Liver (tissue), 3 donors: Measurements from ENCODE around the gene SMAD6.

ENCODE experiments used
- ATF3 ChIP-seq: IDR thresholded peaks from 2 replicates; pipeline ENCODE4 v1.6.1; 2016; ENCODE audit warnings: antibody characterized with exemption
- CTCF ChIP-seq: fragments of 150-350 bp; IDR thresholded peaks from 2 replicates; pipeline ENCODE4 v1.5.1; 2017; ENCODE audit warnings: improper control_type of control experiment, low read depth, low read length; ENCODE audit not compliant: missing input control
- FOXA2 ChIP-seq: IDR thresholded peaks from 2 replicates; pipeline ENCODE4 v1.6.1; 2016; ENCODE audit warnings: antibody characterized with exemption
- JUND ChIP-seq, 2 donors: IDR thresholded peaks; 2 replicates each; pipeline ENCODE4 v1.6.1; 2016; ENCODE audit warnings: antibody characterized with exemption in 2 of 2
- RAD21 ChIP-seq, 2 donors: IDR thresholded peaks; 2 replicates each; pipeline ENCODE4 v1.6.1; 2016; ENCODE audit warnings: antibody characterized with exemption in 2 of 2, mild to moderate bottlenecking in 2 of 2
- REST ChIP-seq: IDR thresholded peaks from 2 replicates; pipeline ENCODE4 v1.6.1; 2016; ENCODE audit warnings: antibody characterized with exemption, mild to moderate bottlenecking
- RXRA ChIP-seq, 2 donors: IDR thresholded peaks; 2 replicates each; pipeline ENCODE4 v1.6.1; 2017 to 2018; ENCODE audit warnings: antibody characterized with exemption in 2 of 2, mild to moderate bottlenecking in 1 of 2
- SP1 ChIP-seq: IDR thresholded peaks from 2 replicates; pipeline ENCODE4 v1.6.1; 2018; ENCODE audit warnings: antibody characterized with exemption, mild to moderate bottlenecking
- TAF1 ChIP-seq: conservative IDR thresholded peaks from 2 replicates; pipeline ENCODE4 v1.6.1; 2016; ENCODE audit warnings: antibody characterized with exemption, mild to moderate bottlenecking
- YY1 ChIP-seq: IDR thresholded peaks from 2 replicates; pipeline ENCODE4 v1.6.1; 2016; ENCODE audit warnings: antibody characterized with exemption, mild to moderate bottlenecking
- ZBTB33 ChIP-seq: IDR thresholded peaks from 2 replicates; pipeline ENCODE4 v1.6.1; 2016; ENCODE audit warnings: antibody characterized with exemption
- donor health status: healthy.
- donor health status: healthy.

GRCh38 chr15:66715720-66716655 lies 14.0 kb downstream of the SMAD6 start:
- TF ChIP-seq RAD21 (IDR thresholded peaks at IDR 0.05) (no peak), JUND (IDR thresholded peaks at IDR 0.05) (no peak), CTCF (no peak), REST (no peak), FOXA2 (no peak), YY1 (no peak), ZBTB33 (no peak), SP1 (no peak), TAF1 (no peak), ATF3 (no peak), RXRA (IDR thresholded peaks at IDR 0.05) (no peak)
